K562 (cell line): ENCODE results near the gene EPHA1. TPM values are rescaled to one million over a fixed set of nuclear protein-coding genes. Genes with fewer than 3 reads are reported as not detected.
A peak's percentile ranks its signal among the peaks of the same experiment; 100 is the strongest.

Experiments
- BHLHE40 ChIP-seq: IDR thresholded peaks from 2 replicates; pipeline ENCODE4 v1.6.1; 2011; ENCODE audit warnings: low read length, improper control_type of control experiment
- CC2D1A ChIP-seq: fragments of 450-650 bp; IDR thresholded peaks from 2 replicates; pipeline ENCODE4 v1.6.1; 2017; ENCODE audit warnings: mild to moderate bottlenecking
- CEBPZ ChIP-seq: fragments of 150-350 bp; IDR thresholded peaks from 2 replicates; pipeline ENCODE4 v1.6.1; 2014; ENCODE audit warnings: low read depth, mild to moderate bottlenecking, low read length, borderline replicate concordance
- CHCHD3 ChIP-seq: fragments of 250-450 bp; sonication (Bioruptor Pico); IDR thresholded peaks from 2 replicates; pipeline ENCODE4 v2.1.2; 2022; ENCODE audit warnings: mild to moderate bottlenecking
- CREB3L1 ChIP-seq: fragments of 450-650 bp; IDR thresholded peaks from 2 replicates; pipeline ENCODE4 v1.6.1; 2014; ENCODE audit warnings: low read depth, mild to moderate bottlenecking, moderate library complexity, borderline replicate concordance
- GATAD2A ChIP-seq: fragments of 450-650 bp; IDR thresholded peaks from 2 replicates; pipeline ENCODE4 v1.6.1; 2017
- HIVEP1 ChIP-seq: fragments of 250-450 bp; sonication (Bioruptor Pico); IDR thresholded peaks from 2 replicates; pipeline ENCODE4 v1.4.0; 2020; ENCODE audit warnings: mild to moderate bottlenecking
- NCOA1 ChIP-seq: fragments of 450-650 bp; IDR thresholded peaks from 2 replicates; pipeline ENCODE4 v1.6.1; 2016; ENCODE audit warnings: low read depth
- NR2F6 ChIP-seq: fragments of 450-650 bp; formaldehyde crosslinking; IDR thresholded peaks from 2 replicates; pipeline ENCODE4 v1.4.0; 2020; ENCODE audit warnings: mild to moderate bottlenecking
- POLR2AphosphoS2 ChIP-seq: IDR thresholded peaks from 2 replicates; pipeline ENCODE4 v1.6.1; 2012; ENCODE audit warnings: low read length, improper control_type of control experiment
- PRDM10 ChIP-seq: fragments of 450-650 bp; IDR thresholded peaks from 2 replicates; pipeline ENCODE4 v1.6.1; 2018; ENCODE audit not compliant: partially characterized antibody
- RCOR1 ChIP-seq, 2 experiments: IDR thresholded peaks; 2 replicates each; pipeline ENCODE4 v1.6.1; 2012; ENCODE audit warnings: low read depth in 2 of 2, low read length in 2 of 2, borderline replicate concordance in 1 of 2, improper control_type of control experiment in 1 of 2
- STAT5A ChIP-seq: IDR thresholded peaks from 2 replicates; pipeline ENCODE4 v1.6.1; 2012; ENCODE audit warnings: low read length, inconsistent platforms, borderline replicate concordance
- TAF9B ChIP-seq: fragments of 450-650 bp; IDR thresholded peaks from 2 replicates; pipeline ENCODE4 v1.6.1; 2018; ENCODE audit warnings: mild to moderate bottlenecking; ENCODE audit not compliant: partially characterized antibody
- TEAD4 ChIP-seq, 2 experiments: sonication (generic) in 1 of 2; formaldehyde crosslinking in 1 of 2; IDR thresholded peaks; 2 replicates each; pipeline versions ENCODE4 v1.6.1 to v1.8.0; 2012 to 2022; ENCODE audit warnings: borderline replicate concordance in 1 of 2, inconsistent platforms in 1 of 2, low read length in 1 of 2, mild to moderate bottlenecking in 1 of 2, missing genetic modification reagents in 1 of 2
- TRIM24 ChIP-seq, 2 experiments: fragments of 450-650 bp; IDR thresholded peaks; 2 replicates each; pipeline ENCODE4 v1.6.1; 2016
- ZBTB12 ChIP-seq: fragments of 250-450 bp; sonication (Bioruptor Pico); IDR thresholded peaks from 2 replicates; pipeline ENCODE4 v1.4.0; 2020
- ZNF217 ChIP-seq: sonication (generic); formaldehyde crosslinking; IDR thresholded peaks from 2 replicates; pipeline ENCODE4 v1.8.0; 2022; ENCODE audit warnings: mild to moderate bottlenecking, missing genetic modification reagents
- polyA plus RNA-seq, 8 experiments: library from polyadenylated mRNA; depleted of rRNA in 4 of 8; stranded (reverse) in 5 of 8; unstranded in 3 of 8; fragments of >200 nt; fragmentation: Nextera tagmentation in 2 of 8; fragmentation: Illumina TruSeq in 1 of 8; extraction: Ambion mirVana in 2 of 8; extraction: Trizol in 1 of 8; gene quantifications; 2 replicates each; pipeline versions ENCODE4 v1.2.1 to v1.2.3, GENCODE V29; 2011 to 2014; ENCODE audit warnings: inconsistent platforms in 1 of 8, missing spikeins in 1 of 8
- total RNA-seq, 7 experiments: library from RNA; depleted of rRNA in 6 of 7; stranded (reverse); fragments of >200 nt in 6 of 7; fragmentation: Illumina TruSeq in 2 of 7; extraction: Trizol in 2 of 7; gene quantifications; 2 replicates each; pipeline versions ENCODE4 v1.2.1 to v1.2.3, GENCODE V29; 2011 to 2021; ENCODE audit warnings: low replicate concordance in 1 of 7

The EPHA1 gene
- total and polyA plus RNA-seq, 9 of the 15 experiments (the other 6 are each of a cell fraction or from before 2014, with no cell fraction given): 0.22 to 0.57 (median 0.32) TPM; not detected in 6

GRCh38 chr7:143426479-143427142 lies 18.0 kb upstream of the EPHA1 start (continued):
- TF ChIP-seq CREB3L1 (0 out of 2 replicates have a peak, but pooled peaks have one; percentile 28), TEAD4 (IDR thresholded peaks at IDR 0.05; ENCODE audit: low read length) (peak; percentile 89), TEAD4 (CRISPR knock-in tag; IDR thresholded peaks at IDR 0.05; ENCODE audit: borderline replicate concordance) (no peak), CHCHD3 (no peak), CEBPZ (no peak), CC2D1A (peak; percentile 90; the same call in 1 of the 2 replicates), BHLHE40 (peak; percentile 15; the same call in 1 of the 2 replicates), NCOA1 (peak; percentile 85; the same call in 1 of the 2 replicates), STAT5A (peak; percentile 94), HIVEP1 (CRISPR knock-in tag) (no peak), RCOR1 (IDR thresholded peaks at IDR 0.05; ENCODE audit: borderline replicate concordance in 1 of 2, low read depth in 2 of 2, low read length in 2 of 2) (peak; percentile 52 to 81; a peak in 3 of 4 replicates), GATAD2A (peak; percentile 79), ZBTB12 (CRISPR knock-in tag) (no peak), ZNF217 (no peak), PRDM10 (no peak), POLR2AphosphoS2 (no peak), TAF9B (peak; percentile 60), NR2F6 (CRISPR knock-in tag) (no peak), TRIM24 (IDR thresholded peaks at IDR 0.05) (peak in 1 of 2 experiments; percentile 76; a peak in 3 of 4 replicates)
